GM21528 (cell line): Measurements from ENCODE around the gene RICTOR.
"Not testable (repeated sequence)": the region's sequence is repeated elsewhere in the genome, so short reads cannot be mapped to it uniquely, and the experiment has no call there.

Source experiments
- ATAC-seq: cut with Tn5 transposase; IDR thresholded peaks from one replicate; pipeline ENCODE4 v1.9.1; 2021; ENCODE audit warnings: mild to moderate bottlenecking, moderate library complexity; ENCODE audit not compliant: unreplicated experiment, low FRiP score

Gene RICTOR

GRCh38 chr5:39013938-39014337 lies 60.3 kb downstream of the RICTOR start:
- no peak for ATAC-seq

- not testable (repeated sequence) for ATAC-seq
Measured at GRCh38 chr5:39010958-39011357, 63.2 kb downstream of the RICTOR start.

- no peak for ATAC-seq
Measured at GRCh38 chr5:39009981-39010380, 64.2 kb downstream of the RICTOR start.

DNA sequence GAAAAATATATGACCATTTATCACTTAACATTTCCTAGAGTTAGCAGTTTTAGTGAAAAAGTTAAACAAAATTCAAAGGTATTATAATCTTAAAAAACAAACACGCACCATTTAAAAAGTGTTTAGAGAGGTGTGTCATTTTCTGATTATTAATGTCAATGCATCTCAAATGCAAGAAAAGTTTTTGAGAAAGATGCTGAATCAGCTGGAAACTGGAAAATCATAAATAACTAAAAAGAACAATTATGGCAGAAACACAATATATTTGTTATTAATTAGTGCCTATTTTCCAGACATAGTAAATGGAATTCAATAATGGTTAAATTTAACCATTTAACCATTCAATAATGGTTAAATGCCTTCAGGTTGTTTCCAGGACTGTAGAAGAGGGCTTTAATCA lies 64.9 kb downstream of the RICTOR start:
- no peak for ATAC-seq

- no peak for ATAC-seq
Measured at GRCh38 chr5:39006650-39007049, 67.5 kb downstream of the RICTOR start.

DNA sequence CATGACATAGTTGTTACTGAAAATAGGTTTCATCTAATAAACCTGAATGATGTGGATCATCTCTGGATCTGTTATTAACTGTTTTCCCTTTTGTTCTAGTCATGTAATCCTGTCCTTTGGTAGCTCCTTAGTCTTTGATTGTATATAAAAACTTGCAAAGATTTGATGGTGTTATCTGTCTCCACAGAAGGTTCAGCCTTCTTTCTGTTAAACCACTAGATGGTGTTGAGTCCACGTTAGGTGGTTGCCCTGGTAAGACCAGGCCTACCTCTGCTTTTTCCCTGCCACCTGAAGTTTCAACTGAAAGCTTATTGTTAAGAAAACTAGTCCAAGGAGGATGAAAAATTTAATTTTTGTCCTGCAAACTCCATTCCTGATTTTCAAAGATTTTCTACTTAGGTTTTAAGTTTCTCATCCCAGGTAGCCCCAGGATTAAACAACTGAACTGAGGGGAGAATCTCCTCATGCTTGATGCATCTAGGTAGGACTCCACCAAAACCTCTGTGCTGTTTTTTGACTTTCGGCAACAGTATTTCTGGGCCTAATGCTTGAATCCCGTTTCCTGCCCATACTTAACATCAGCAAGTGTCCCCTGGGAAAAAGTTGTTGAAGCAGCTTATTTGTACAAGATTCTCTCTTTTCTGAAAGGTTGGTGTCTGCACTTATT lies 68.5 kb downstream of the RICTOR start:
- ATAC-seq = no peak

- ATAC-seq = no peak
Measured at GRCh38 chr5:39001683-39002082, 72.5 kb downstream of the RICTOR start.

DNA sequence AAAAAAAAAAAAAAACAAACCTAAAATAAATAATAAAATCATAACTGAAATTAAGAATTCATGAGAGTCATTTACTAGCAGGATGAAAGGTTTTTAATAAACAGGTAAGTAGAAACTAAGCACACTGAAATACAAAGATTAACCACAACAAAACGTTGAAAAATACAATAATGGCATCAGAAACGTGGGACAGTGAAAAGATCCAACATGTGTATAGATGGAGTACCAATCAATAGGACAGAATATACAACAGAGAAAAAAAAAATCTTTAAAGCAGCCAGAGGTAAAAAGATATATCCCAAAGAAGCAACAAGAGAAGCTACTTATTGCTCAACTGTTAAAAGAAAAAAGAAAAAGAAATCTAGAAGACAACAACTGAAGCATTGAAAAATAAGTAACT lies 75.2 kb downstream of the RICTOR start:
- no peak for ATAC-seq

- no peak for ATAC-seq
Measured at GRCh38 chr5:38997591-38997990, 76.6 kb downstream of the RICTOR start.

- ATAC-seq = no peak
Measured at GRCh38 chr5:38996123-38996522, 78.1 kb downstream of the RICTOR start.

DNA sequence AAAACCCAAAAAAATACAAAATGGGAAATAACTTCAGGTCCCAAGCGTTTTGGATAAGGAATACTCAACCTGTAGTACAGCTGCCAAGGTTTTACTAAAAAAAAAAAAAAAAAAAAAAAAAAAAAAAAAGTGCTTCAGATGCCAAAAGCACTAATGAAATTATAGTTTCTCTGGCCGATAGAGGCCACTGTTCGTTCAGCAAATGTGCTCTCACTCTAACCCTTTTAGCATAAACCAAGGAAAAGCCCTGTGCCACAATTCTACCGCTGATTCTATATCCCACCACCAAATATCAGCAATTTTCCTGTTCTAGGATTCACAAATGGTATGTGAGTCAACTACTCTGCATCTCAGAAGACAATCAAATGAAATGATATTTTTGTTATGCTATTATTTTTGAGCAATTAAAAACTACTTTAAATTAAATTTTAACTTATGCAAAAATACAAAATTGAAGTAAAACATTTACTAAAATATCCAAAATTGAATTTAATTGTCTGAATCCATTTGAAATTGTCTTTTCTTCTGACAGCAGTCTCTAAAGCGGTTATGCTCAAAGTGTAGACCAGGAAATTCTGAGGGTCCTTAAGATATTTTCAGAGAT lies 79.8 kb downstream of the RICTOR start:
- ATAC-seq = no peak

DNA sequence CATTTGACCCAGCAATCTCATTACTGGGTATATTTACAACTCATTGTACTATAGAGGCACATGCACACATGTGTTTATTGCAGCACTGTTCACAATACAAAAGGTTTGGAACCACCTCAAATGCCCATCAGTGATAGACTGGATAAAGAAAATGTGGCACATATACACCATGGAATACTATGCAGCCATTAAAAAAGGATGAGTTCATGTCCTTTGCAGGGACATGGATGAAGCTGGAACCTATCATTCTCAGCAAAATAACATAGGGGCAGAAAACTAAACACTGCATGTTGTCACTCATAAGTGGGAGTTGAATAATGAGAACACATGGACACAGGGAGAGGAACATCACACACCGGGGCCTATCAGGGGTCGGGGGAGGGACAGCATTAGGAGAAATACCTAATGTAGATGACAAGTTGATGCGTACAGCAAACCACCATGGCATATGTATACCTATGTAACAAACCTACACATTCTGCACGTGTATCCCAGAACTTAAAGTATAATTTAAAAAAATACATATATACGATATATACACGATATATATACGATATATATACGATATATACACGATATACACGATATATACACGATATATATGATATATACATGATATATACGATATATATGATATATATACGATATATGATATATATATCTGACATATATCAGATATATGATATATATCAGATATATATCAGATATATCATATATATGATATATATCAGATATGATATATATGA lies 84.1 kb downstream of the RICTOR start:
- not testable (repeated sequence) for ATAC-seq

DNA sequence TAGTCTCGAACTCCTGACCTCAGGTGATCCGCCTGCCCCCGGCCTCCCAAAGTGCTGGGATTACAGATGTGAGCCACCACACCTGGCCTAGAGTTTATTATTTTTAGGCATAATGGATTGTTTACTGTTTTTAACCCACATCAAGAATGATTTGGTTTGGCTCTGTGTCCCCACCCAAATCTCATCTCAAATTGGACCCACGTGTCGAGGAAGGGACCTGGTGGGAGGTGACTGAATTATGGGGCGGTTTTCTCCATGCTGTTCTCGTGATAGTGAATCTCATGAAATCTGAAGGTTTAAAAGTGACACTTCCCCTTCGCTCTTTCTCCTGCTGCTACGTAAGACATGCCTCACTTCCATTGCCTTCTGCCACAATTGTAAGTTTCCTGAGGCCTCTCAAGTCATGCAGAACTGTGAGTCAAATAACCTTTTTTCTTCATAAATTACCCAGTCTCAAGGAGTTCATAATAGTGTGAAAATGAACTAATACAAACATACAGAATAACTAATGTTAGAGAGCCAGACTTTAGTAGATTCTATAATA lies 88.2 kb downstream of the RICTOR start:
- ATAC-seq = no peak

GRCh38 chr5:38979535-38979934 lies 94.7 kb downstream of the RICTOR start:
- no peak for ATAC-seq

- ATAC-seq = no peak
Measured at GRCh38 chr5:38978036-38978435, 96.2 kb downstream of the RICTOR start.

GRCh38 chr5:38968665-38969064 lies 105.5 kb downstream of the RICTOR start:
- no peak for ATAC-seq

DNA sequence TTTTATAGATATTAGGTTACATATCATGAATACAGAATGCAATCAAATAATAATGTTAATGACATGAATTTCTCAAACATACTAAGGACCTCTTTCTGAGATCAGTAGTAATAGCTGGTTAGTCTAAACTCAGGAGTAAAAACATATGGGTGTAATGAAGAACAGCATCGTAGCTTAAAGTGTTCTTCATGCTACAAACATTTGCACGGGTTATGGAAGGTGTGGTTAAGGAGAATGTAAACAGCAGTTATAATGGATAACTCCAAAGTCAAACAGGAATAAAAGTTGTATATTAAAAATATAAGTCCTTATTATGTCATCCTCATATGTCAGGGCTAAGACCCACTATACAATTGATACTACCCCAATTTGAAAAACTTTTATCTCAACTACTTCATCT lies 112.5 kb downstream of the RICTOR start:
- no peak for ATAC-seq

GRCh38 chr5:38953426-38954012 lies 120.7 kb downstream of the RICTOR start:
- ATAC-seq = no peak

DNA sequence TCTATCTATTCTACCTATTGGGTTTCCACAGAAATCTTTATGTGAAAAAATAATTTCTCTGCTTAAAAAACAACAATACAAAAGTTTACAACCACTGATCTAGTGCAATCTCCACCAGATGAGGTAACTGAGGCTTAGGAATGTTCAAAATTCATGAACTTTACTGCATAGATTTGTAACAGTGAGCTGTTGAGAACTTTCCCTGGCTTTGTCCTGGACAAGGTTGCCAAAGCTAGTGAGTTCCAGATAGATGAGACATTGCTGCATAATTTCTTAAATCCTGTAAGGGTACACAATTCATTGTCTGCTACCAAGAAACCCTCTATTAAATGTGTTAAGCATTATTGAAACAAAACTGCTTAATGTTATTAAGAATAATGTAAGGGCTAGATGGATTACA lies 125.7 kb downstream of the RICTOR start:
- no peak for ATAC-seq

DNA sequence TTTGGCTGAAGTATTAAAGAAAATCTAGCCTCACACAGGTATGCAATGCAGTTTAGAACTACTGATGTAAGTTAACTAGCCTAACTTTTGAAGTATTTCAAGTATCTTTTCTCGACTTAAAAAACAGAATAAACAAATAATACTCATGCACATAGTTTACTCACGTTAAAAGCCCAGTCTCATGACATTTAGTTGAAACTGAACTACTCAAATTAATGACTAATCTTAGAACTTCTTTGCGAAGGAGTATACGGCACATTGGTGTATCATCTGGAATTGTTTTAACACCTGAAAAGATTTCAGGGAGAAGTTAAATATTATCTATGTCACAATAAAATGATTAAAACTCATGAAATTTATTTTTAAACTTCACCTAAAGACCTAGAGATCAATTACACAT lies 129.9 kb downstream of the RICTOR start:
- no peak for ATAC-seq

DNA sequence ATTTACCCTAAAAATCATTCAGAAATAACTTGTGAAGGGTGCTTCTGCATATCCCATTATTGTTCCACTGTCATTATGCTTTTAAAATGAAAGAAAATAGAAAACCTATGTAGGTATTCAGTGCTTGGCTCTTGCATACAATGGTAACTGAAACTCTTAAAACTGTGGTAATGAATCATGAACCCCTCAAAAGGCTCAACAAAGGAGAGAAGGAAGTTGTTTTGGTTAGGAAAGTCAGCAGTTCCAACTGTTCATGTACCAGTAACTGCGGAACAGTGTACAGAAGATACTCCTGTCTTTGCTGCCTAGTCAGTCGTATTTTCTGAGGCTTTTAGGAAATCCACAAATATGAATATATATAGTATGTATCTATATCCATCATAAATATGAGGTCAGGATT lies 132.3 kb downstream of the RICTOR start:
- no peak for ATAC-seq
